ENCODE results near the gene TMEM107. TPM values are rescaled to one million over a fixed set of nuclear protein-coding genes. Genes with fewer than 3 reads are reported as not detected.

Gene TMEM107
- total and polyA plus RNA-seq, 10 of the 15 experiments (the other 5 are each of a cell fraction or from before 2014, with no cell fraction given), result 7.9 to 38.7 (median 22.9) TPM

- TF ChIP-seq TAF1 (IDR thresholded peaks at IDR 0.05; ENCODE audit: borderline replicate concordance, low read depth, low read length), result 0 out of 2 replicates have a peak, but pooled peaks have one; percentile 51
- no peak for TF ChIP-seq E2F4 (IDR thresholded peaks at IDR 0.05; ENCODE audit: low read depth, low read length)
- TF ChIP-seq ZNF384 (IDR thresholded peaks at IDR 0.05; ENCODE audit: borderline replicate concordance, low read depth, low read length), result no peak
- peak; percentile 72; the same call in 1 of the 2 replicates for TF ChIP-seq PAX5 (IDR thresholded peaks at IDR 0.05; ENCODE audit: borderline replicate concordance, low read depth, low read length)
- TF ChIP-seq BCL3 (IDR thresholded peaks at IDR 0.05; ENCODE audit: borderline replicate concordance, insufficient read depth, low read depth, low read length, poor library complexity, severe bottlenecking), result no peak
- TF ChIP-seq SMC3 (IDR thresholded peaks at IDR 0.05; ENCODE audit: borderline replicate concordance, low read length), result no peak
- 0 out of 2 replicates have a peak, but pooled peaks have one; percentile 62 for TF ChIP-seq STAT1 (conservative IDR thresholded peaks at IDR 0.05)
- TF ChIP-seq, protein P1, sequence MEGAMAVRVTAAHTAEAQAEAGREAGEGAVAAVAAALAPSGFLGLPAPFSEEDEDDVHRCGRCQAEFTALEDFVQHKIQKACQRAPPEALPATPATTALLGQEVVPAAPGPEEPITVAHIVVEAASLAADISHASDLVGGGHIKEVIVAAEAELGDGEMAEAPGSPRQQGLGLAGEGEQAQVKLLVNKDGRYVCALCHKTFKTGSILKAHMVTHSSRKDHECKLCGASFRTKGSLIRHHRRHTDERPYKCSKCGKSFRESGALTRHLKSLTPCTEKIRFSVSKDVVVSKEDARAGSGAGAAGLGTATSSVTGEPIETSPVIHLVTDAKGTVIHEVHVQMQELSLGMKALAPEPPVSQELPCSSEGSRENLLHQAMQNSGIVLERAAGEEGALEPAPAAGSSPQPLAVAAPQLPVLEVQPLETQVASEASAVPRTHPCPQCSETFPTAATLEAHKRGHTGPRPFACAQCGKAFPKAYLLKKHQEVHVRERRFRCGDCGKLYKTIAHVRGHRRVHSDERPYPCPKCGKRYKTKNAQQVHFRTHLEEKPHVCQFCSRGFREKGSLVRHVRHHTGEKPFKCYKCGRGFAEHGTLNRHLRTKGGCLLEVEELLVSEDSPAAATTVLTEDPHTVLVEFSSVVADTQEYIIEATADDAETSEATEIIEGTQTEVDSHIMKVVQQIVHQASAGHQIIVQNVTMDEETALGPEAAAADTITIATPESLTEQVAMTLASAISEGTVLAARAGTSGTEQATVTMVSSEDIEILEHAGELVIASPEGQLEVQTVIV (IDR thresholded peaks at IDR 0.05; ENCODE audit: borderline replicate concordance, partially characterized antibody), result no peak
- TF ChIP-seq CREM (IDR thresholded peaks at IDR 0.05; ENCODE audit: low read depth), result peak; percentile 89
- peak; percentile 26 to 88 for TF ChIP-seq EGR1 (IDR thresholded peaks at IDR 0.05; ENCODE audit: borderline replicate concordance in 1 of 2, low read depth in 2 of 2, low read length in 2 of 2)
- TF ChIP-seq SREBF1 (IDR thresholded peaks at IDR 0.05; ENCODE audit: low read length), result 0 out of 2 replicates have a peak, but pooled peaks have one; percentile 27
- no peak for TF ChIP-seq MYB (IDR thresholded peaks at IDR 0.05; ENCODE audit: borderline replicate concordance, low read depth, low read length)
- TF ChIP-seq, protein P2, sequence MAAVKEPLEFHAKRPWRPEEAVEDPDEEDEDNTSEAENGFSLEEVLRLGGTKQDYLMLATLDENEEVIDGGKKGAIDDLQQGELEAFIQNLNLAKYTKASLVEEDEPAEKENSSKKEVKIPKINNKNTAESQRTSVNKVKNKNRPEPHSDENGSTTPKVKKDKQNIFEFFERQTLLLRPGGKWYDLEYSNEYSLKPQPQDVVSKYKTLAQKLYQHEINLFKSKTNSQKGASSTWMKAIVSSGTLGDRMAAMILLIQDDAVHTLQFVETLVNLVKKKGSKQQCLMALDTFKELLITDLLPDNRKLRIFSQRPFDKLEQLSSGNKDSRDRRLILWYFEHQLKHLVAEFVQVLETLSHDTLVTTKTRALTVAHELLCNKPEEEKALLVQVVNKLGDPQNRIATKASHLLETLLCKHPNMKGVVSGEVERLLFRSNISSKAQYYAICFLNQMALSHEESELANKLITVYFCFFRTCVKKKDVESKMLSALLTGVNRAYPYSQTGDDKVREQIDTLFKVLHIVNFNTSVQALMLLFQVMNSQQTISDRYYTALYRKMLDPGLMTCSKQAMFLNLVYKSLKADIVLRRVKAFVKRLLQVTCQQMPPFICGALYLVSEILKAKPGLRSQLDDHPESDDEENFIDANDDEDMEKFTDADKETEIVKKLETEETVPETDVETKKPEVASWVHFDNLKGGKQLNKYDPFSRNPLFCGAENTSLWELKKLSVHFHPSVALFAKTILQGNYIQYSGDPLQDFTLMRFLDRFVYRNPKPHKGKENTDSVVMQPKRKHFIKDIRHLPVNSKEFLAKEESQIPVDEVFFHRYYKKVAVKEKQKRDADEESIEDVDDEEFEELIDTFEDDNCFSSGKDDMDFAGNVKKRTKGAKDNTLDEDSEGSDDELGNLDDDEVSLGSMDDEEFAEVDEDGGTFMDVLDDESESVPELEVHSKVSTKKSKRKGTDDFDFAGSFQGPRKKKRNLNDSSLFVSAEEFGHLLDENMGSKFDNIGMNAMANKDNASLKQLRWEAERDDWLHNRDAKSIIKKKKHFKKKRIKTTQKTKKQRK (IDR thresholded peaks at IDR 0.05; ENCODE audit: low read depth, low read length), result no peak
- TF ChIP-seq HDAC2 (IDR thresholded peaks at IDR 0.05), result no peak
- no peak for TF ChIP-seq NFYA (IDR thresholded peaks at IDR 0.05; ENCODE audit: borderline replicate concordance, low read depth, low read length)
- TF ChIP-seq, protein P3, sequence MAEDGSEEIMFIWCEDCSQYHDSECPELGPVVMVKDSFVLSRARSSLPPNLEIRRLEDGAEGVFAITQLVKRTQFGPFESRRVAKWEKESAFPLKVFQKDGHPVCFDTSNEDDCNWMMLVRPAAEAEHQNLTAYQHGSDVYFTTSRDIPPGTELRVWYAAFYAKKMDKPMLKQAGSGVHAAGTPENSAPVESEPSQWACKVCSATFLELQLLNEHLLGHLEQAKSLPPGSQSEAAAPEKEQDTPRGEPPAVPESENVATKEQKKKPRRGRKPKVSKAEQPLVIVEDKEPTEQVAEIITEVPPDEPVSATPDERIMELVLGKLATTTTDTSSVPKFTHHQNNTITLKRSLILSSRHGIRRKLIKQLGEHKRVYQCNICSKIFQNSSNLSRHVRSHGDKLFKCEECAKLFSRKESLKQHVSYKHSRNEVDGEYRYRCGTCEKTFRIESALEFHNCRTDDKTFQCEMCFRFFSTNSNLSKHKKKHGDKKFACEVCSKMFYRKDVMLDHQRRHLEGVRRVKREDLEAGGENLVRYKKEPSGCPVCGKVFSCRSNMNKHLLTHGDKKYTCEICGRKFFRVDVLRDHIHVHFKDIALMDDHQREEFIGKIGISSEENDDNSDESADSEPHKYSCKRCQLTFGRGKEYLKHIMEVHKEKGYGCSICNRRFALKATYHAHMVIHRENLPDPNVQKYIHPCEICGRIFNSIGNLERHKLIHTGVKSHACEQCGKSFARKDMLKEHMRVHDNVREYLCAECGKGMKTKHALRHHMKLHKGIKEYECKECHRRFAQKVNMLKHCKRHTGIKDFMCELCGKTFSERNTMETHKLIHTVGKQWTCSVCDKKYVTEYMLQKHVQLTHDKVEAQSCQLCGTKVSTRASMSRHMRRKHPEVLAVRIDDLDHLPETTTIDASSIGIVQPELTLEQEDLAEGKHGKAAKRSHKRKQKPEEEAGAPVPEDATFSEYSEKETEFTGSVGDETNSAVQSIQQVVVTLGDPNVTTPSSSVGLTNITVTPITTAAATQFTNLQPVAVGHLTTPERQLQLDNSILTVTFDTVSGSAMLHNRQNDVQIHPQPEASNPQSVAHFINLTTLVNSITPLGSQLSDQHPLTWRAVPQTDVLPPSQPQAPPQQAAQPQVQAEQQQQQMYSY (CRISPR knock-in tag; IDR thresholded peaks at IDR 0.05), result no peak
These were observed 25.0 kb downstream of the TMEM107 start (continued) for GRCh38 chr17:8151120-8151640.
